Measurements from ENCODE around the gene PCDHGB3.
"Not testable (repeated sequence)": the region's sequence is repeated elsewhere in the genome, so short reads cannot be mapped to it uniquely, and the experiment has no call there.

Gene PCDHGB3

GRCh38 chr5:141369994-141370848 is at the start of gene PCDHGB3:
Gene PCDHGB3 (plus strand): TSS chr5:141370242. CDS start chr5:141370395, 153 bp downstream.
- no peak for DNase-seq

GRCh38 chr5:141322261-141322660 is 47.8 kb upstream of the PCDHGB3 start:
- no peak for DNase-seq

GRCh38 chr5:141326088-141326854 is 43.8 kb upstream of the PCDHGB3 start:
- no peak for DNase-seq

- DNase-seq, result no peak
Observed at GRCh38 chr5:141328231-141328630, 41.8 kb upstream of the PCDHGB3 start.

- DNase-seq, result peak; percentile 32
Observed at GRCh38 chr5:141330299-141331080, 39.6 kb upstream of the PCDHGB3 start, which contains the start of gene PCDHGA1. Gene PCDHGA1 (plus strand): TSS chr5:141330514.

GRCh38 chr5:141332571-141332970 is 37.5 kb upstream of the PCDHGB3 start:
- DNase-seq, result not testable (repeated sequence)

GRCh38 chr5:141338538-141339306 is 31.3 kb upstream of the PCDHGB3 start, which contains the start of gene PCDHGA2:
Gene PCDHGA2 (plus strand): TSS chr5:141338760.
- DNase-seq, result no peak

GRCh38 chr5:141340781-141341354 is 29.2 kb upstream of the PCDHGB3 start:
- not testable (repeated sequence) for DNase-seq

GRCh38 chr5:141342773-141343172 is 27.3 kb upstream of the PCDHGB3 start:
- no peak for DNase-seq

GRCh38 chr5:141343242-141343952 is 26.6 kb upstream of the PCDHGB3 start, which contains the start of gene PCDHGA3:
Gene PCDHGA3 (plus strand): TSS chr5:141343829. CDS start chr5:141344034, 205 bp downstream.
- DNase-seq, result peak; percentile 77

- peak; percentile 77 for DNase-seq
Observed at GRCh38 chr5:141343953-141344463, 26.0 kb upstream of the PCDHGB3 start.

- no peak for DNase-seq
Observed at GRCh38 chr5:141345327-141345726, 24.7 kb upstream of the PCDHGB3 start.

GRCh38 chr5:141346017-141346416 is 24.0 kb upstream of the PCDHGB3 start:
- DNase-seq, result not testable (repeated sequence)

- no peak for DNase-seq
Observed at GRCh38 chr5:141349917-141350619, 20.0 kb upstream of the PCDHGB3 start, which contains the start of gene PCDHGB1. Gene PCDHGB1 (plus strand): TSS chr5:141350099. CDS start chr5:141350261, 162 bp downstream.

GRCh38 chr5:141351591-141351990 is 18.5 kb upstream of the PCDHGB3 start:
- no peak for DNase-seq

- no peak for DNase-seq
Observed at GRCh38 chr5:141354900-141355469, 15.1 kb upstream of the PCDHGB3 start, which contains the start of gene PCDHGA4. Gene PCDHGA4 (plus strand): TSS chr5:141355021. CDS start chr5:141355108, 87 bp downstream.

- no peak for DNase-seq
Observed at GRCh38 chr5:141355641-141356040, 14.4 kb upstream of the PCDHGB3 start.

- no peak for DNase-seq
Observed at GRCh38 chr5:141356133-141356532, 13.9 kb upstream of the PCDHGB3 start.

GRCh38 chr5:141356950-141357349 is 13.1 kb upstream of the PCDHGB3 start:
- no peak for DNase-seq
